ENCODE data around the gene MDH1.
A peak's percentile ranks its signal among the peaks of the same experiment; 100 is the strongest.

The MDH1 gene

DNA sequence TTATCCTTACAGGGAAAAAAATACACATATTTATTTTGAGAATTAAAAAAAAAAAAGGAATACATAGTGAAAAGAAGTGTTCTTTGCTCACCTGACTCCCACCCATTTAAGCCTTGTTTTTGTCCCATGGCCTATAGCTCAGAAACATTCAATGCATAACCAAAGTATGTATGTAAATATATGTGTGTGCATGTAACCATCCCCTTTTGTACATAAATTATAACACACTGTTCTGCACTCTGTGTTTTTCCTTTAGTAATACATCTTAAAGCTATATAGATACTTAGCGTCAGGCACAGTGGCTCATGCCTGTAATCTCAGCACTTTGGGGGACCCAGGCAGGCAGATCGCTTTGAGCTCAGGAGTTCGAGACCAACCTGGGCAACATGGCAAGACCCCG, 21.8 kb downstream of the MDH1 start:
- no peak overlapping the region for H3K4me3 Mint-ChIP-seq
- H3K9me3 Mint-ChIP-seq = no peaks in the 10 kb centered on the region
- TF ChIP-seq, protein P1, sequence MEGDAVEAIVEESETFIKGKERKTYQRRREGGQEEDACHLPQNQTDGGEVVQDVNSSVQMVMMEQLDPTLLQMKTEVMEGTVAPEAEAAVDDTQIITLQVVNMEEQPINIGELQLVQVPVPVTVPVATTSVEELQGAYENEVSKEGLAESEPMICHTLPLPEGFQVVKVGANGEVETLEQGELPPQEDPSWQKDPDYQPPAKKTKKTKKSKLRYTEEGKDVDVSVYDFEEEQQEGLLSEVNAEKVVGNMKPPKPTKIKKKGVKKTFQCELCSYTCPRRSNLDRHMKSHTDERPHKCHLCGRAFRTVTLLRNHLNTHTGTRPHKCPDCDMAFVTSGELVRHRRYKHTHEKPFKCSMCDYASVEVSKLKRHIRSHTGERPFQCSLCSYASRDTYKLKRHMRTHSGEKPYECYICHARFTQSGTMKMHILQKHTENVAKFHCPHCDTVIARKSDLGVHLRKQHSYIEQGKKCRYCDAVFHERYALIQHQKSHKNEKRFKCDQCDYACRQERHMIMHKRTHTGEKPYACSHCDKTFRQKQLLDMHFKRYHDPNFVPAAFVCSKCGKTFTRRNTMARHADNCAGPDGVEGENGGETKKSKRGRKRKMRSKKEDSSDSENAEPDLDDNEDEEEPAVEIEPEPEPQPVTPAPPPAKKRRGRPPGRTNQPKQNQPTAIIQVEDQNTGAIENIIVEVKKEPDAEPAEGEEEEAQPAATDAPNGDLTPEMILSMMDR (IDR thresholded peaks at IDR 0.05; ENCODE audit: unreplicated experiment in 3 of 3) = no peak
- no peak overlapping the region for H3K27ac Mint-ChIP-seq
- peaks cover 5% of the 10 kb centered on the region for H3K4me1 Mint-ChIP-seq
- no peaks in the 10 kb centered on the region for H3K27me3 Mint-ChIP-seq (ENCODE audit: low read depth)
- peaks cover 20% of the 10 kb centered on the region for H3K36me3 Mint-ChIP-seq (ENCODE audit: low read depth)

DNA sequence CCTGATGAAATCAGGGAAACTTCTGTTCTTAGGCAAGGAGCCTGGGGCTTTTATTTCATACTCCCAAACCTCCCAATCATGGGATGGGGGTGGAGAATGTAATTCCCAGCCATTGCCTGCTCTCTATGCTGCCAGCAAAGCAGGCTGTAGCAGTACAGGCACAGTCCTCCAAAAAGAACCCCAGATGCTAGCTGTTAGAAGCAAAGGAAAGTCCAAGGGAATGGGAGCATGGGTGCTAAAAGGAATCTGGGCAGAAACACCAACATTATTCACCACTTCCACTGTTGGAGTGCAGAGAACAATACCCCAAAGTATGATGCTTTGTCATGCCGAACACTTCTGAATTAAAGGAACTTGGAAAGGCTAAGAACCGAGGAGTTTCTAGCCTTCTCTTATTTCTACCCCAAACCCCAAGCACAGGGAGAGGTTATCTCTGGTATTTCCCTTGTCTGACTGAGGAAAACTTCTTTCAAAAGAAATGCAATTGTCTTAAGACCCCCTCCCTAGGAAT, 24.7 kb downstream of the MDH1 start:
- Mint-ChIP-seq H3K36me3 (ENCODE audit: low read depth) (peaks cover under 1% of the 10 kb centered on the region), H3K27ac (no peak overlapping the region), H3K4me1 (peaks cover 5% of the 10 kb centered on the region), H3K4me3 (no peak overlapping the region), H3K9me3 (peaks cover 2% of the 10 kb centered on the region), H3K27me3 (ENCODE audit: low read depth) (no peaks in the 10 kb centered on the region)
- TF ChIP-seq, protein P1 (IDR thresholded peaks at IDR 0.05; ENCODE audit: unreplicated experiment in 3 of 3) = no peak

DNA sequence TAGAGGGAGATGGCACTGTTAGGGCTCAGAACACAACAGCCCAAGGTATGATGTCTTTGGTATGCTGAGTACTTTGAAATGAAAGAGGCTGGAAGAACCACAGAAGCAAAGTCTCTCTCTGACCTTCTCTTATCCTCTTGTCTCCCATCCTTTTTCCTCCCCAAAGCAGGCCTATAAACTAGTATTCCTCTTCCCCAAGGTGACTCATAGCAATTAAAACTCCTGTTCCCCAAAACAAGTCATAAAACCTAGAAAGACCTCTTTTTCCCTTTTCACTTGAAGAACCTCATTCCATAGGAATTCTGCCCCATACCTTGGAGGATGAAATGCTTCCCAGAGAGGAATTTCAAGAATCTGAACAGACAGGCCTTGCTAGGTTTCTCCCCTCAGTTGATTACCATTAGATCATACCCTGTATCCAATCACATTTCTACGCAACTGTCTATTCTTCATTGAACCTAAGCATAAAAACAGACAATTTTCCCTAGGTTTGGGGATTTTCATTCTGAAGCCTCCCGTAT, 25.7 kb downstream of the MDH1 start:
- Mint-ChIP-seq H3K4me3 (no peak overlapping the region), H3K36me3 (ENCODE audit: low read depth) (no peaks in the 10 kb centered on the region), H3K4me1 (peaks cover 5% of the 10 kb centered on the region), H3K27me3 (ENCODE audit: low read depth) (peaks cover 2% of the 10 kb centered on the region), H3K27ac (peak overlapping the region; percentile 31 to 67 (median 60)), H3K9me3 (peaks cover 2% of the 10 kb centered on the region)
- TF ChIP-seq, protein P1 (IDR thresholded peaks at IDR 0.05; ENCODE audit: unreplicated experiment in 3 of 3) = no peak

DNA sequence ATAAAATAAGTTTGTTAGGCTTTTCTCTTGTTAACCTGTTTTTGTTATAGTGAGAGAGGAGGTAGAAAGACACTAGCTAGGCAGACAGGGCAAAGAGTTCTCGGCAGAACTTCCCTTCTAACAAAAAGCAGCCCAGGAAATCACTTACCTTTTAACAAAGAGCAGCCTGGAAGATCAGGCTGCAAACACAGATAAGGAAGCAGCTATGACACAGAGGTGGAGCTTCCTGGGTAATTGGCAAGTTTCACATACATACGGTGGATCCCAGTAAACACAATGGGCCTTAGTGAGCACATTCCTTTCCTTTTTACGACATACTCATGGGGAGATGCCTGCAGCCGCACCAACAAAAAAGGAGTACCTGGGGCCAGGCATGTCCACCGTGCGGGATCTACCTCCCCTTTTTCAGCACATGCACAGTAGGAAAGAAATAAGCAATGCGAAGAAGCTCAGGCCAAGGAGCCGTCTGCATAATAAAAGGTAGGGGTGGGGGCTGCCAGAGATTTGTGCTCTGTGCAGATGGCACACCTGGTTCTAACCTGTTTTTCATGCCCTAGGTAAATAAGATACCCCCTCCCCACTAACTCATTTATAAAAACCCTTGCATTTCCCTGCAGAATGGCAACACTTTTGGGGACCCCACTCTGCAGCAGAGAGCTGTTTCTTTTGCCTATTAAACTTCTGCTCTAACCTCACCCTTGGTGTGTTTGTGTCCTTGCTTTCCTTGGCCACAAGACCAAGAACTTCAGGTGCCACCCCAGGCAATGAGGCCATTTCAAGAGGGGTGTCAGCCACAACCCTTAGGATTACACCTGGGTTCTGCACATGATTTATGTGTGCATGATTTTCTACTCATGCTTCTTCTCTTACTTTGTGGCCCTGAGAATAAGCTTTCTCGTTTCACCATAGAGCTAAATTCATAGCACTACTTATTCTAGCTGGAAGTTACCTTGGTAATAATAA, 26.5 kb downstream of the MDH1 start:
- Mint-ChIP-seq H3K36me3 (ENCODE audit: low read depth) (no peaks in the 10 kb centered on the region), H3K4me3 (no peak overlapping the region), H3K27me3 (ENCODE audit: low read depth) (peaks cover 5% of the 10 kb centered on the region), H3K27ac (peak overlapping the region; percentile 31 to 67 (median 60)), H3K4me1 (peaks cover 5% of the 10 kb centered on the region), H3K9me3 (peaks cover 2% of the 10 kb centered on the region)
- TF ChIP-seq, protein P1 (IDR thresholded peaks at IDR 0.05; ENCODE audit: unreplicated experiment in 3 of 3) = no peak

DNA sequence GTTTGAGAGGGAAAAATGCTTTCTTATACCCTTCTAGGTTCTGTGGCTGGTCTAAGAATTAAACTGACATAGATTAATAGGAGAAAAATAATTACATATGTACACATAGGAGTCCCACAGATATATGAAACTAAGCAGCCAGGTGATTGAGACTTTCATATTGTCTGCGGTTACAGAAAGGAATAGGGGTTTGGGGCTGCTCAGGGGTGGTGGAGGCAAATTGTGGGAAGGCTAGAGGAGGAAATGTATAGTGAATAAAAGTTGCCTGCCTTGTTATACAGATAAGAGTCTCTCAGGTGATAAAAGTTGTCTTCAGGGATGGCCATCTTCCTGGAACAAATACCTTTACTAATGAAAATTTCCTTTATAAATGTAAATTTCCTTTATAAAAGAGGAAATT, 28.6 kb downstream of the MDH1 start:
- Mint-ChIP-seq H3K27me3 (ENCODE audit: low read depth) (peaks cover 9% of the 10 kb centered on the region), H3K4me1 (peaks cover 5% of the 10 kb centered on the region), H3K9me3 (peaks cover 7% of the 10 kb centered on the region), H3K27ac (no peak overlapping the region), H3K36me3 (ENCODE audit: low read depth) (no peaks in the 10 kb centered on the region), H3K4me3 (no peak overlapping the region)
- TF ChIP-seq, protein P1 (IDR thresholded peaks at IDR 0.05; ENCODE audit: unreplicated experiment in 3 of 3) = no peak

All from nephron (organoid).